Peyer's patch (tissue), 4 donors: ENCODE data around the gene TRMT11. TPM values are rescaled to one million over a fixed set of nuclear protein-coding genes. Genes with fewer than 3 reads are reported as not detected.

Experiments
- DNase-seq, 3 donors: peaks; one replicate each; pipeline ENCODE4 v3.0.0-alpha.2; 2017 to 2019
- H3K27ac ChIP-seq, 4 donors: fragments of 200-600 bp; sonication (generic); one replicate each; pipeline ENCODE4 v1.5.1; 2016 to 2019
- H3K27me3 ChIP-seq, 2 donors: fragments of 200-600 bp; sonication (generic); one replicate each; pipeline ENCODE4 v1.5.1; 2019
- H3K36me3 ChIP-seq, 3 donors: fragments of 200-600 bp; sonication (generic); one replicate each; pipeline ENCODE4 v1.5.1; 2016 to 2019
- H3K4me1 ChIP-seq, 4 donors: fragments of 200-600 bp; sonication (generic); one replicate each; pipeline ENCODE4 v1.5.1; 2016 to 2019
- H3K4me3 ChIP-seq, 4 donors: fragments of 200-600 bp; sonication (generic); 1 replicate in 3 of 4; 2 replicates in 1 of 4; pipeline ENCODE4 v1.5.1; 2016 to 2019; ENCODE audit warnings: mild to moderate bottlenecking in 1 of 4
- H3K9me3 ChIP-seq, 4 donors: fragments of 200-600 bp; sonication (generic); one replicate each; pipeline ENCODE4 v1.5.1; 2016 to 2019; ENCODE audit warnings: mild to moderate bottlenecking in 1 of 4
- POLR2A ChIP-seq, 2 donors: fragments of 450-650 bp; IDR thresholded peaks; one replicate each; pipeline ENCODE4 v1.5.1; 2017; ENCODE audit warnings: antibody characterized with exemption in 2 of 2, mild to moderate bottlenecking in 2 of 2, moderate library complexity in 2 of 2
- total RNA-seq, 4 donors: library from RNA; depleted of rRNA; stranded (reverse); fragments of >200 nt; gene quantifications; one replicate each; pipeline ENCODE4 v1.1.0, GENCODE V29; 2016
- TF ChIP-seq, protein P1 (sequence below), 6 experiments: fragments of 450-650 bp in 4 of 6; fragments of 200-600 bp in 2 of 6; sonication (generic) in 1 of 6; IDR thresholded peaks; one replicate each; pipeline ENCODE4 v1.5.1; 2017 to 2019; ENCODE audit warnings: antibody characterized with exemption in 6 of 6, mild to moderate bottlenecking in 3 of 6, moderate library complexity in 1 of 6

Gene TRMT11
- total RNA-seq, 4 donors from 2014 or later = 36.6 to 60.2 (median 51.2) TPM

DNA sequence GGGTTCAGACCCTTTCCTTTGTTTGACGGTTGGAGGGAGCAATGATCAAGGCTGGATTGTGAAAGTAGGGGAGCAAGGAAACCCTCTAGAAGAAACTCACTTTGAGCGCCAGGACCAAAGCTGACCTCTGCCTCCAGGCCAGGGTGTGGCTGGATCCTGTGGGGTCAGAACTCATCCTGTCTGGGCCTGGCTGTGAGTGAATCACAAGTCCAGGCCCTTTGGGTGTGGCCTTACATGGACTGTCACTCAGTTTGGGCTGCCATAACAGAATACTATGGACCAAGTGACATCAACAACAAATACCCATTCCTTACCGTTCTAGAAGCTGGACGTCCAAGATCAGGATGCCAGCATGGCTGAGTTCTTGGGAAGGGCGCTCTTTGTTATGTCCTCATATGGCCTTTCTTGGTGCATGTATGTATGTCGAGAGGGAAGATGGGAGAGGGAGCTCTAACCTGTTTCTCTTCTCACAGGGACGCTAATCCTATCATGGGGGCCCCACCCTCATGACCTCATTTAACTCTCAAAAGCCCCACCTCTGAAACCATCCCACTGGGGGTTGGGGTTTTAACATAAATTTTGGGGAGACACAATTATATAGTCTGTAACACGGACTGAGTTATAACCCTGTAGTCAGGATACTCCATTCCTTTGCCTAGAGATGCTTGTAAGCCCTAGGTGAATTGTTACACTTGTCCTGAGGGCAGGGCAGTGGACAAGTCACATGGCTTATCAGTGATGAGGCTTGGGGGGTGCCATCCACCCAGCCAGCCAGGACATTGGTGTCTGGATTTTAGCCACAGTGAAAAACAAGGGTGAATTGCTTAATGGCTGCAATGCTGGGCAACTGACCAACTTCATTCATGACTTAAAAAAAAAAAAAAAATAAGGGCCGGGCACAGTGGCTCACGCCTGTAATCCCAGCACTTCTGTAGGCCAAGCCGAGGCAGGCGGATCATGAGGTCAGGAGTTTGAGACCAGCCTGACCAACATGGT, 80.0 kb downstream of the TRMT11 start:
- Histone ChIP-seq H3K4me1 (no peaks in the 10 kb centered on the region), H3K4me3 (no peak overlapping the region), H3K27me3 (no peaks in the 10 kb centered on the region), H3K36me3 (no peaks in the 10 kb centered on the region), H3K27ac (no peak overlapping the region), H3K9me3 (no peaks in the 10 kb centered on the region)
- TF ChIP-seq, protein P1, sequence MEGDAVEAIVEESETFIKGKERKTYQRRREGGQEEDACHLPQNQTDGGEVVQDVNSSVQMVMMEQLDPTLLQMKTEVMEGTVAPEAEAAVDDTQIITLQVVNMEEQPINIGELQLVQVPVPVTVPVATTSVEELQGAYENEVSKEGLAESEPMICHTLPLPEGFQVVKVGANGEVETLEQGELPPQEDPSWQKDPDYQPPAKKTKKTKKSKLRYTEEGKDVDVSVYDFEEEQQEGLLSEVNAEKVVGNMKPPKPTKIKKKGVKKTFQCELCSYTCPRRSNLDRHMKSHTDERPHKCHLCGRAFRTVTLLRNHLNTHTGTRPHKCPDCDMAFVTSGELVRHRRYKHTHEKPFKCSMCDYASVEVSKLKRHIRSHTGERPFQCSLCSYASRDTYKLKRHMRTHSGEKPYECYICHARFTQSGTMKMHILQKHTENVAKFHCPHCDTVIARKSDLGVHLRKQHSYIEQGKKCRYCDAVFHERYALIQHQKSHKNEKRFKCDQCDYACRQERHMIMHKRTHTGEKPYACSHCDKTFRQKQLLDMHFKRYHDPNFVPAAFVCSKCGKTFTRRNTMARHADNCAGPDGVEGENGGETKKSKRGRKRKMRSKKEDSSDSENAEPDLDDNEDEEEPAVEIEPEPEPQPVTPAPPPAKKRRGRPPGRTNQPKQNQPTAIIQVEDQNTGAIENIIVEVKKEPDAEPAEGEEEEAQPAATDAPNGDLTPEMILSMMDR (IDR thresholded peaks at IDR 0.05) = no peak
- no peak for TF ChIP-seq POLR2A (IDR thresholded peaks at IDR 0.05)
- DNase-seq = no peak

DNA sequence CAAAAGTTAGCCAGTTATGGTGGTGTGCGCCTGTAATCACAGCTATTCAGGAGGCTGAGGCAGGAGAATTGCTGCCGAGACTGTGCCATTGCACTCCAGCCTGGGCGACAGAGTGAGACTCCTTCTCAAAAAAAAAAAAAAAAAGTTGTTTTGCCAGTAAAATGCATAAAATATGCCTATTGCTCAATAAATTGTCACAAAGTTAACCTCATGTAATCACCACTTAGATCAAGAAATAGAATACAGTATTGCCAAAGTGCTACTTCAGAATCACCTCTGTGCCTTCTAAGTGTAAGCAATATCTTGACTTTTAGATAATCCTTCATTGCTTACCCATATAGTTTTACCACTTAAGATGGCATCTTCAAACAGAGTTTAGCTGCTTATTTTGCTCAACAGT, 80.7 kb downstream of the TRMT11 start:
- H3K4me3 ChIP-seq = no peak overlapping the region
- H3K27ac ChIP-seq = no peak overlapping the region
- no peaks in the 10 kb centered on the region for H3K36me3 ChIP-seq
- no peak for DNase-seq
- H3K4me1 ChIP-seq = no peaks in the 10 kb centered on the region
- H3K9me3 ChIP-seq = no peaks in the 10 kb centered on the region
- TF ChIP-seq, protein P1 (IDR thresholded peaks at IDR 0.05) = no peak
- H3K27me3 ChIP-seq = no peaks in the 10 kb centered on the region

DNA sequence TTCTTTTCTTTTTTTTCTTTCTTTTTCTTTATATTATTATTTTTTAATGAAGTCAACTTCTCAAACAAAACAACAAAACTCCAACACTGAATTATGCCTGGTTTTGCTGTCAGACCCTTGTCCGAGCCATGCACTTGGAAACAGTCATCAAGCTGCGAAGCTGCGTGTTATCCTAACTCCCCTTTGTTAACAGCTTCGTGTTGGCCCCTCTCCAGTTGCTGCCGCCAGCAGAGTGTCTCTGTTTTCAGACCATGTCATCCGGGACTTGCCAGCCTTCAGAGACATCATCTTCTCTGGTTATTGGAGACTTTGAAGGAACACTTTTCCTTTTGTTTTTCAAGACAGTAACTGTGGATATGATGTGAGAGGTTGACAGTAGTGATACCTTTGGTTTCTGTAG, 83.1 kb downstream of the TRMT11 start:
- H3K4me1 ChIP-seq = no peaks in the 10 kb centered on the region
- no peak overlapping the region for H3K4me3 ChIP-seq
- TF ChIP-seq, protein P1 (IDR thresholded peaks at IDR 0.05) = no peak
- TF ChIP-seq POLR2A (IDR thresholded peaks at IDR 0.05) = no peak
- no peak for DNase-seq
- H3K36me3 ChIP-seq = no peaks in the 10 kb centered on the region
- no peaks in the 10 kb centered on the region for H3K9me3 ChIP-seq
- no peak overlapping the region for H3K27ac ChIP-seq
- H3K27me3 ChIP-seq = no peaks in the 10 kb centered on the region

DNA sequence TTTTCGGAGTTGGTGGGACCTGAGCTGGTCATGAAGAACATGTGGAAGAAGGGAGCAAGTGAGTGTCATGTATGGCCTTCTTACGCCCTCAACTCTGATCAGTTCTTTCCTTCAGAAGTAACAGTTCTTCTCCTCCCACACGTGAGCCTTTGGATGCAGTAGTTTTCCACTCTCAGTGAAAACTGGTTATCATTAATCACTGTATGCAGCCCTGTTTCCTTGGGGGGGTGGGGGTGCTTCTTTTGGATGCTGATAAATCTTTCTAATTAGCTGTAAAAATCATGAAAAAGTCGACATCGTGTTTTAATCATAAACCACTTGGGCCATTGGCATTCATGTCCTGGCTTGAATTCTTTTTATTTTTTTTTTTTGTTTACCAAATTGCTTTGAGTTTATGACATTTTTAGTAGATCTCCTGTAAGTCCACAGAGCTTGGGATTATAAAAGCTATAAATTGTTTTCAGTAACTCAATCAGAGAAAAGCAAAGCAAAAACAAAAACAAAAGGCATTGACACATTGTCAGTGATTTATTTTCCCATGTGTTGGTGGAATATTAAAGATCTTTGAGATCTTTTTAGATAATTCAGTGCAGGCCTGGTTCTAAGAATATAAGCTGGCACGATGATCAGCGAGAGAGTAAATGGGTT, 84.8 kb downstream of the TRMT11 start:
- H3K27ac ChIP-seq = no peak overlapping the region

DNA sequence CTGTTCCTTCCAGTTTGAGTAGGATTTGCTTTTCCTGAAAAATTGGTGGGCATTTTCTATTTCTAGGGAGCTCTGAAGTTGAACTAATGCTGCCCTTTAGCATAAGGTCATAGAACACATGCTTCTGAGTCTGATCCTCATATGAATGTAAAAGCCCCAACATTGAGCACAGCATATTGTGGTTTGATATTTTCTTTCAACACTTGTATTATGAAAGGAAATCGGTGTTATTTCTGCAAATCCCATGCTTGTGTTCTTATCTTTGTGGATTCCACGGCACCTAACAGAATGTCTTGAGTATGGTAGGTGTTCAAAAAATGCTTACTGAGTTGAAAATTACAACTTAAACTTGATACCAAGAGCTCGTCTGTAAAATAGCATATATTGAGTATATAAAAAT, 85.8 kb downstream of the TRMT11 start:
- Histone ChIP-seq H3K36me3 (no peaks in the 10 kb centered on the region), H3K4me1 (no peaks in the 10 kb centered on the region), H3K4me3 (no peak overlapping the region), H3K27ac (no peak overlapping the region), H3K9me3 (no peaks in the 10 kb centered on the region), H3K27me3 (no peaks in the 10 kb centered on the region)
- TF ChIP-seq, protein P1 (IDR thresholded peaks at IDR 0.05) = no peak
- TF ChIP-seq POLR2A (IDR thresholded peaks at IDR 0.05) = no peak
- no peak for DNase-seq

More for the DNA sequence above, 84.8 kb downstream of the TRMT11 start:
- DNase-seq = no peak
- Histone ChIP-seq H3K4me1 (no peaks in the 10 kb centered on the region), H3K27me3 (no peaks in the 10 kb centered on the region), H3K4me3 (no peak overlapping the region), H3K9me3 (no peaks in the 10 kb centered on the region), H3K36me3 (no peaks in the 10 kb centered on the region)
- TF ChIP-seq, protein P1 (IDR thresholded peaks at IDR 0.05) = no peak
